ENCODE results near the gene PTPRCAP. TPM values are rescaled to one million over a fixed set of nuclear protein-coding genes. Genes with fewer than 3 reads are reported as not detected.

The PTPRCAP gene
- total and polyA plus RNA-seq, 2 experiments from 2014 or later: 3.2 to 6.1 TPM

DNA sequence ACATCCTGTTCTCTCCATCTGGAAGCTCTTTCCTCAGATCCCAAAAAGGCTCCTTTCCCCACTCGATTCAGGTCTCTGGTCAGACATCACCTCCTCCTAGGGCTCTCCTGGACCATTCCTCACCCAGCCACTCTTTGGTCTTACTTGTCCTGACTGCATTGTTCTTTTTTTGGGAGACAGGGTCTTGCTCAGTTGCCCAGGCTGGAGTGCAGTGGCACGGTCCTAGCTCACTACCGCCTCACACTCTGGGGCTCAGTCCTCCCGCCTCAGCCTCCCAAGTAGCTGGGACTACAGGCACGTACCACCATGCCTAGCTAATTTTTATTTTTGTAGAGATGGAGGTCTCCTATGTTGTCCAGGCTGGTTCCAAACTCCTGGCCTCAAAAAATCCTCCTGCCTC lies 8.0 kb upstream of the PTPRCAP start:
- Histone ChIP-seq H3K27ac (no peak overlapping the region), H3K9me3 (ENCODE audit: low read depth) (no peaks in the 10 kb centered on the region), H3K4me1 (ENCODE audit: low read depth) (no peaks in the 10 kb centered on the region), H3K4me3 (no peak overlapping the region), H3K36me3 (no peaks in the 10 kb centered on the region), H3K27me3 (no peaks in the 10 kb centered on the region)
- DNase-seq (ENCODE audit: low read depth in 1 of 2, low spot score in 1 of 2): no peak
- TF ChIP-seq, protein P1, sequence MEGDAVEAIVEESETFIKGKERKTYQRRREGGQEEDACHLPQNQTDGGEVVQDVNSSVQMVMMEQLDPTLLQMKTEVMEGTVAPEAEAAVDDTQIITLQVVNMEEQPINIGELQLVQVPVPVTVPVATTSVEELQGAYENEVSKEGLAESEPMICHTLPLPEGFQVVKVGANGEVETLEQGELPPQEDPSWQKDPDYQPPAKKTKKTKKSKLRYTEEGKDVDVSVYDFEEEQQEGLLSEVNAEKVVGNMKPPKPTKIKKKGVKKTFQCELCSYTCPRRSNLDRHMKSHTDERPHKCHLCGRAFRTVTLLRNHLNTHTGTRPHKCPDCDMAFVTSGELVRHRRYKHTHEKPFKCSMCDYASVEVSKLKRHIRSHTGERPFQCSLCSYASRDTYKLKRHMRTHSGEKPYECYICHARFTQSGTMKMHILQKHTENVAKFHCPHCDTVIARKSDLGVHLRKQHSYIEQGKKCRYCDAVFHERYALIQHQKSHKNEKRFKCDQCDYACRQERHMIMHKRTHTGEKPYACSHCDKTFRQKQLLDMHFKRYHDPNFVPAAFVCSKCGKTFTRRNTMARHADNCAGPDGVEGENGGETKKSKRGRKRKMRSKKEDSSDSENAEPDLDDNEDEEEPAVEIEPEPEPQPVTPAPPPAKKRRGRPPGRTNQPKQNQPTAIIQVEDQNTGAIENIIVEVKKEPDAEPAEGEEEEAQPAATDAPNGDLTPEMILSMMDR (IDR thresholded peaks at IDR 0.05; ENCODE audit: low read depth, low read length): no peak

DNA sequence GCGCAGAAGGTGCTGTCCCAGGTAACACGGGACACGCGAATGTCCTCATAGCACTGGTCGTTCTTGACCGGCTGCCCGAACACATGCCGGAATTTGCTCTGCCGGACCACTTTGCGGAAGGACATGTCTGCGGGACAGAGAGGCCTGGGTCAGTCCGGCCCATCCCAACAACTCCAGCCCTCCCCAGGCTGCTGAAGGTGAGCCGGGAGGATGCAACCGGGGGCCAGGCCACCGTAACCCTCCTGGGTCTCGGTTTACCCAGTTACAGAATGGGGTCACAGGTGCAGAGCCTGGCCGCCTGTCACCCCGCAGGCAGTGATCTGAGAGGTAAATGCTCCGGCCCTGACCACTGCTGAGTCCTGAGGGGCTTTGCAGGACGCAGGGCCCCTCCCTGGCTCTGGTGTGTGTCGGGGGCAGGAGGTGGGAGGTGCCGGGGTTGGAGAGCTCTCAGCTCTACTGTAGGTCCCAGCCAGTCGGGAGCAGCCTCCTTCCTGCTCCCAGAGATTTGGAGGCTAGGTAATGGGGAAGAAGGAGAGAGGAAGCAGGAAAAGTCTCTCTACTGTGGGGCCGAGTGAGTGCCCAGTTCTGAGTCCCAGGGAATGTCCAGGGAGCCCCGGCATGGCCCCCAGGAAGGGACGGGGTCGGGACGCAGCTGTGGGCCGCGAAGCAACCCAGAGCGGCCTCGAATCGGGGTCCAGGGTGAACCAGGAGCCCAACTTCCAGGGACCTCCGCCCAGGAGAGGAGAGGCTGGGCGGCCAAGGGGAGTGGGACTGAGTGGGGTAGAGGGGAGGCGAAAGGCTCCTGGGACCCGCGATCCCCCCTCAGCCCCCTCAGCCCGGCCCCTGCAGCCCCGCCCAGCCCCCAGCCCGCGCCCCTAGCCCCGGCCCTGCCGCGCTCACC lies 5.3 kb upstream of the PTPRCAP start:
- H3K9me3 ChIP-seq (ENCODE audit: low read depth): no peaks in the 10 kb centered on the region
- no peak for DNase-seq (ENCODE audit: low read depth in 1 of 2, low spot score in 1 of 2)
- H3K27me3 ChIP-seq: no peaks in the 10 kb centered on the region
- TF ChIP-seq, protein P1 (IDR thresholded peaks at IDR 0.05; ENCODE audit: low read depth, low read length): no peak
- H3K4me1 ChIP-seq (ENCODE audit: low read depth): no peaks in the 10 kb centered on the region
- H3K27ac ChIP-seq: peak overlapping the region; percentile 93
- peaks cover 3% of the 10 kb centered on the region for H3K36me3 ChIP-seq
- peak overlapping the region; percentile 90 for H3K4me3 ChIP-seq

DNA sequence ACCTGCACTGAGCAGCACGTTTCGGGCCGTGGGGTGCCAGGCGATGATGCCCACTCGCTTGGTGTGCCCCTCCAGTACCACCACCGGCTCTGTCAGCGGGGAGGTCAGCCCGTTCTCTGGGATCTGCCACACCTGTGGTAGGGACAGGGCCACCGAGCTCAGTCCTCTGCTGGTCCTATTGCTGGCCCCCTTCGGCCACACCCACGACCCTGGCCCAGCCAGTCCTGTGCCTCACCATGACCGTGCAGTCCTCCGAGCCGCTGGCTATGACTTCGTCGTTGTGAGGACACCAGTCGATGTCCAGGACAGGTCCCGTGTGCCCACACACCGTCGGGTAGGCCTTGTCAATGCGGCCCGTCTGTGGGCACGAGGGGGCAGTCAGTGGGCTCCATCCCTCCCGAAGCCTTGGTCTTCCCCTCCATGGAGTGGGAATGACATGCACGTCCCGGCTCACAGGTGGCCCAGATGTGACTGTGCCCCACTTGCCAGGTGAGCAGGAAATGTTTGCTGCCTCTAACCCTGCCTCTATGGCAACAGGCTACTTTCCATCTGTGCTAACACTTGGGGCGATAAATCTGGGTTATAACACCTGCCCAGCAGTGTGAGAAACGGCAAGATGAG lies 4.4 kb upstream of the PTPRCAP start:
- no peaks in the 10 kb centered on the region for H3K9me3 ChIP-seq (ENCODE audit: low read depth)
- H3K4me1 ChIP-seq (ENCODE audit: low read depth): no peaks in the 10 kb centered on the region
- no peak for DNase-seq (ENCODE audit: low read depth in 1 of 2, low spot score in 1 of 2)
- no peak overlapping the region for H3K27ac ChIP-seq
- H3K36me3 ChIP-seq: peaks cover 3% of the 10 kb centered on the region
- TF ChIP-seq, protein P1 (IDR thresholded peaks at IDR 0.05; ENCODE audit: low read depth, low read length): no peak
- no peaks in the 10 kb centered on the region for H3K27me3 ChIP-seq
- no peak overlapping the region for H3K4me3 ChIP-seq

DNA sequence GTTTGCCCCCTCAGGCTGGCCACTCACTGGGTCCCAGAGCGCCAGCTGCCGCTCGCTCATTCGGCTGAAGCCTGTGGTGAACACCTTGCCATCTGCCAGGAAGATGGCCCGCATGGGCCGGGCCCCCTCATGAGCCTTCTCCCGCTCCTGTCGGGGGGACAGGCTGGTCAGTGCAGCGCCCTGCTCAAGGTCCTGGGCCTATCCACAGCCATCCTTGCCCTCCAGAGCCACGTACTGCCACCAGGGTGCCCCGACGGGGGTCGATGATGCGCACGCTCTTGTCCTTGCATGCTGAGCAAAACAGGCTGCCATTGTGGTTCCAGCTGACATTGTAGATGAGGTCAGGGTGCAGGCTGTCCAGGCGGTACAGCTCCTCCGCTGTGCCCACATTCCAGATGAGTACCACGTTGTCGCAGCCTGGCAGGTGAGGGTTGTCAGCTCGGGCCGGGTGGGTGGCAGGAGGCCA lies 3.6 kb upstream of the PTPRCAP start:
- H3K9me3 ChIP-seq (ENCODE audit: low read depth): no peaks in the 10 kb centered on the region
- TF ChIP-seq, protein P1 (IDR thresholded peaks at IDR 0.05; ENCODE audit: low read depth, low read length): no peak
- H3K27ac ChIP-seq: no peak overlapping the region
- no peak overlapping the region for H3K4me3 ChIP-seq
- no peaks in the 10 kb centered on the region for H3K27me3 ChIP-seq
- no peak for DNase-seq (ENCODE audit: low read depth in 1 of 2, low spot score in 1 of 2)
- H3K36me3 ChIP-seq: peaks cover 3% of the 10 kb centered on the region
- no peaks in the 10 kb centered on the region for H3K4me1 ChIP-seq (ENCODE audit: low read depth)

DNA sequence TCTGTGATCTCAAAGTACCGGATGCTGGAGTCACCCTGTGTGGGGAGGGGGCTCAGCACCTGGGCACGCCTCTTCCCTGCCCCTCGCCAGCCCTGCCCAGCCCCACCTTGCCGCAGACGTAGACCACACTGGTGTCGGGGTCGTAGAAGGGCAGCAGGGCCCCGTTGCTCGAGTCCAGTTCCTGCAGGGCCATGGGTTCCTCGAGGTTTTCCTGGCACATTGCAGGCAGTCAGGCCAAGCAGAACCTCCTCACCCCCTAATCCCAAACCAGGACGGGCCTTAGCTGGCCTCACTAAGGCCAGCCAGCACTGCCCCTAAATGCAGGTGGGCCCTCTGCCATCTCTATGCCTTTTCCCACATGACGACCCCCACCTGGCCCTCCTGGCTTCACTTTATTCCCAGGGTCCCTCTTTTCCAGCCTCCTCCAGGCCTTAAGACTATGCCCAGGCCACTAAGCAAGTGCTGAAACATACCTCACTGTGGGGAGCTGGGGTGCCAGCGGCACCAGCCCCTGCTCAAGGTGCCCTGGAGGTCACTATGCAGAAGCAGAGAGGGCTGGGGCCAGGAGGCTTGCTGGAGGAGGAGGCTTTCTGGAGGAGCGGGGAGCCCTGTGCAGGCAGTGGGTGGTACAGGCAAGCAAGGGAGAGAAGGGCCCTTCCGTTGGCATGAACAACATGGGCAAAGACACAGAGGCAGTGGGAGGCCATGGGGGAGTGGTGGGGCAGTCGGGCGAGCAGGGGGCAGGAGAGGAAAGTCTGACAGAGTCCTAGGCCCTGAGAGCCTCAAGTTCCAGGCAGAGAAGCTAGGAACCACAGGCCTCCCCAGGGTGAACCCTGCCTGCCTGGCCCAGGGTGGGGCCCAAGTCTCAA lies 3.0 kb upstream of the PTPRCAP start:
- Histone ChIP-seq H3K36me3 (peaks cover 3% of the 10 kb centered on the region), H3K4me1 (ENCODE audit: low read depth) (no peaks in the 10 kb centered on the region), H3K9me3 (ENCODE audit: low read depth) (no peaks in the 10 kb centered on the region), H3K4me3 (no peak overlapping the region), H3K27me3 (no peaks in the 10 kb centered on the region), H3K27ac (no peak overlapping the region)
- no peak for DNase-seq (ENCODE audit: low read depth in 1 of 2, low spot score in 1 of 2)
- TF ChIP-seq, protein P1 (IDR thresholded peaks at IDR 0.05; ENCODE audit: low read depth, low read length): no peak

All from cardiac muscle cell (in vitro differentiated cells and primary cell).